Ascending aorta (tissue), 2 donors: ENCODE results near the gene CHRM4. TPM values are rescaled to one million over a fixed set of nuclear protein-coding genes. Genes with fewer than 3 reads are reported as not detected.

Experiments used
- DNase-seq, 2 donors: peaks; one replicate each; pipeline ENCODE4 v3.0.0-alpha.2; 2019; ENCODE audit warnings: low spot score in 2 of 2
- H3K27ac ChIP-seq, 2 donors: fragments of 200-600 bp; sonication (generic); one replicate each; pipeline ENCODE4 v1.5.1; 2016 to 2017; ENCODE audit warnings: mild to moderate bottlenecking in 1 of 2
- H3K27me3 ChIP-seq: fragments of 200-600 bp; sonication (generic); one replicate; pipeline ENCODE4 v1.5.1; 2017
- H3K36me3 ChIP-seq, 2 donors: fragments of 200-600 bp; sonication (generic); one replicate each; pipeline ENCODE4 v1.5.1; 2016
- H3K4me1 ChIP-seq, 2 donors: fragments of 200-600 bp; sonication (generic); one replicate each; pipeline ENCODE4 v1.5.1; 2016 to 2017; ENCODE audit warnings: mild to moderate bottlenecking in 1 of 2
- H3K4me3 ChIP-seq, 2 donors: fragments of 200-600 bp; sonication (generic); one replicate each; pipeline ENCODE4 v1.5.1; 2016 to 2017; ENCODE audit warnings: mild to moderate bottlenecking in 1 of 2
- H3K9me3 ChIP-seq, 2 donors: fragments of 200-600 bp; sonication (generic); one replicate each; pipeline ENCODE4 v1.5.1; 2016
- intact Hi-C: fragments of 100-400 bp; cut with DNase I; formaldehyde crosslinking; loops from one replicate; pipeline ENCODE4 v1.15.1; 2023
- total RNA-seq: library from RNA; depleted of rRNA; stranded (reverse); fragments of >200 nt; gene quantifications from one replicate; pipeline ENCODE4 v1.1.0, GENCODE V29; 2016
- TF ChIP-seq, protein P1 (sequence below), 3 experiments: fragments of 200-600 bp in 2 of 3; fragments of 450-650 bp in 1 of 3; sonication (generic) in 2 of 3; IDR thresholded peaks; one replicate each; pipeline ENCODE4 v1.5.1; 2016 to 2019; ENCODE audit warnings: antibody characterized with exemption in 3 of 3, mild to moderate bottlenecking in 1 of 3, moderate library complexity in 1 of 3

Gene CHRM4
- total RNA-seq, 1 donor from 2014 or later = not detected

DNA sequence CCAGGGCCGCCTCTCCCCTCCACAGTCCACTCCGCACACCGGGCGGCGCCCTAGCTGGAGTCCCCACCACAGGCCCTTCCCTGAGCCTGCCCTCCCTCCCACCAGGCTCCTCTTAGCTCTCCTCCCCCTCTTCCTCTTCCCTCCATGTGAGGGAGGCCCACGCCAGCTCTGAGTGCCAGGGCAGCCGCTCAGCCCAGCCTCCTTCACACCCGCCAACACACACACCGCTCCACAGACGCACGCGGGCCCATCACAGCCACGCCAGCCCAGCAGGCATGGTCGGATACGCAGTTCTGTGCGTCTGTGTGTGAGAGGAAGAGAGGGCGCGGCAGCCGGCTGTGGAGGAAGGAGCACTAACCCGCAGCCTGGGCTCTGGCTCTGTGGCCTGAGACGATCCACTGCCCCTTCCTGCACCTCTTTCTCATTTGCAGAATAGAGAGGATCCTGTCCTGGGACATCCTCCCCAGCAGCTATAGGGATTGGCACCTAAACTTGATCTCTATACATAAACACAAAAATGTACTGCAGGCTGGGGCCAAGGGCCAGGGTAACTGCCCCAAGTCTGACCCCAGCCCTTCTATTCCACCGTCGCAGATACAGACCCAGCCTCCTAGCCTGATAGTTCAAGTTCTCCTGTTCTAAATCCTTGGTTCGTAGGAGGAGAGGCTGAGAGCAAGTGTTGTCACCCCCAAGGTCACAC is 3.5 kb downstream of the CHRM4 start:
- Histone ChIP-seq H3K27ac (no peak overlapping the region), H3K4me3 (no peak overlapping the region), H3K4me1 (peaks cover 14 to 21% of the 10 kb centered on the region in 2 donors), H3K27me3 (peaks cover 16% of the 10 kb centered on the region), H3K9me3 (no peaks in the 10 kb centered on the region), H3K36me3 (no peaks in the 10 kb centered on the region)
- TF ChIP-seq, protein P1, sequence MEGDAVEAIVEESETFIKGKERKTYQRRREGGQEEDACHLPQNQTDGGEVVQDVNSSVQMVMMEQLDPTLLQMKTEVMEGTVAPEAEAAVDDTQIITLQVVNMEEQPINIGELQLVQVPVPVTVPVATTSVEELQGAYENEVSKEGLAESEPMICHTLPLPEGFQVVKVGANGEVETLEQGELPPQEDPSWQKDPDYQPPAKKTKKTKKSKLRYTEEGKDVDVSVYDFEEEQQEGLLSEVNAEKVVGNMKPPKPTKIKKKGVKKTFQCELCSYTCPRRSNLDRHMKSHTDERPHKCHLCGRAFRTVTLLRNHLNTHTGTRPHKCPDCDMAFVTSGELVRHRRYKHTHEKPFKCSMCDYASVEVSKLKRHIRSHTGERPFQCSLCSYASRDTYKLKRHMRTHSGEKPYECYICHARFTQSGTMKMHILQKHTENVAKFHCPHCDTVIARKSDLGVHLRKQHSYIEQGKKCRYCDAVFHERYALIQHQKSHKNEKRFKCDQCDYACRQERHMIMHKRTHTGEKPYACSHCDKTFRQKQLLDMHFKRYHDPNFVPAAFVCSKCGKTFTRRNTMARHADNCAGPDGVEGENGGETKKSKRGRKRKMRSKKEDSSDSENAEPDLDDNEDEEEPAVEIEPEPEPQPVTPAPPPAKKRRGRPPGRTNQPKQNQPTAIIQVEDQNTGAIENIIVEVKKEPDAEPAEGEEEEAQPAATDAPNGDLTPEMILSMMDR (IDR thresholded peaks at IDR 0.05) = no peak
- intact Hi-C loops = loop anchor here (10.0 kb wide), 1 partner anchor 227 kb away; the partner anchor contains the start of genes ATG13 and HARBI1
- DNase-seq = no peak

DNA sequence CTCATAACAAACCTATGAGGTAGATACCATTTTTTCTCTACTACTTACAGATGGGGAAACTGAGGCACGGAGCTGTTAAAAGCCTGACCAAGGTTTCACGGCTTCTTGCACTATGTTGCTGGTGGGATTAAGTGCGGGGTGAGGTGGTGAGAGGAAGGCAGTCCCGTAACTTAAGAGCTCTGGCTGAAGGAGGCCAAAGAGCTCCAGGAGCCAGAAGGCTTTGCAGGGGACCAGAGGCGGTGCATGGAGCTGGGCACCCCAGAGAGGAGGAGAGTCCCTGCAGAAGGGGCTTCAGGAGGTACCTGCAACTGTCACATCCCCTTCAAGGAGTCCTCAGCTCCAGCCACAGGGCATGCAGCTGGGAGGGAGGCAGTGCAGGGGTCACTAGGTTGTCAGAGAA is 4.1 kb downstream of the CHRM4 start:
- Histone ChIP-seq H3K27ac (no peak overlapping the region), H3K4me1 (peaks cover 10 to 18% of the 10 kb centered on the region in 2 donors), H3K9me3 (no peaks in the 10 kb centered on the region), H3K36me3 (no peaks in the 10 kb centered on the region), H3K27me3 (peaks cover 22% of the 10 kb centered on the region), H3K4me3 (no peak overlapping the region)
- intact Hi-C loops = loop anchor here (10.0 kb wide), 1 partner anchor 227 kb away; the partner anchor contains the start of genes ATG13 and HARBI1
- TF ChIP-seq, protein P1 (IDR thresholded peaks at IDR 0.05) = no peak
- DNase-seq = no peak

DNA sequence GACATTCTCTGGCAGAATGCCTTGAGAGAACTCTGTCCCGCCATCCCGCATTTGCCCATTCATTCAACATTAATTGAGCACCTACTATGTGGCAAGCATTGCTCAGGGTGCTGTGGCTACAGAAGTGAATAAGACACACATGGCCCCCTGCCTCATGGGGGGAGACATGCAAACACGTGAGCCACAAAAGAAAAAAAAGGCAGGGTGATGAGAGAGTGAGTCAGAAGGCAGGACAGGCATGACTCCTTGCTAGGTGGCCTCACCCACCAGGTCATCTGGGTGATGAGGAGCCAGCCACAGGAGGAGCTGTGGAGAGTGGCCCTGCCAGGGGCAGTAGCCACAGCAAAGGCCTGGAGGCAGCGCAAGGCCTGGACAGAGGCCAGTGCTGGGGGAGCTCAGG is 4.9 kb downstream of the CHRM4 start:
- Histone ChIP-seq H3K4me1 (peaks cover 12 to 17% of the 10 kb centered on the region in 2 donors), H3K4me3 (no peak overlapping the region), H3K36me3 (no peaks in the 10 kb centered on the region), H3K27me3 (peaks cover 23% of the 10 kb centered on the region), H3K27ac (no peak overlapping the region), H3K9me3 (no peaks in the 10 kb centered on the region)
- DNase-seq = no peak
- TF ChIP-seq, protein P1 (IDR thresholded peaks at IDR 0.05) = no peak
- intact Hi-C loops = loop anchor here (10.0 kb wide), 1 partner anchor 228 kb away; the partner anchor contains the start of genes ATG13 and HARBI1

DNA sequence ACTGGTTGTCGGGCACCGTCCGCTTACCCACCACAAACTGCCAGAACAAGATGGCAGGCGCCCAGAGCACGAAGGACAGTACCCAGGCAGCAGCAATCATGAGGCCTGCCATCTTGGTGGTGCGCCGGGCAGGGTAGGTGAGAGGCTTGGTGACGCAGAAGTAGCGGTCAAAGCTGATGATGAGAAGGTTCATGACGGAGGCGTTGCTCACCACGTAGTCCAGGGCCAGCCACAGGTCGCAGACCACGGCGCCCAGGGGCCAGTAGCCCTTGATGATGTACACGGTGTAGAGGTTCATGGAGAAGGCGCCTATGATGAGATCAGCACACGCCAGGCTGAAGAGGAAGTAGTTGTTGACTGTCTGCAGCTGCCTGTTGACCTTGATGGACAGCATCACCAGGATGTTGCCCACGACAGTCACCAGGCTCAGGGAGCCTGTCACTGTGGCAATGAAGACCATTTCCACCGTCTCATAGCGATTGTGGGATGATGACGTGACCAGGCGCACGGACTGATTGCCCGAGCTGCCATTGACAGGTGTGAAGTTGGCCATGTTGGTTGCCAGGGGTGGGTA is 5.5 kb downstream of the CHRM4 start:
- TF ChIP-seq, protein P1 (IDR thresholded peaks at IDR 0.05) = no peak
- peaks cover 21% of the 10 kb centered on the region for H3K27me3 ChIP-seq
- H3K36me3 ChIP-seq = no peaks in the 10 kb centered on the region
- intact Hi-C loops = loop anchor here (10.0 kb wide), 1 partner anchor 229 kb away; the partner anchor contains the start of genes ATG13 and HARBI1
- no peak overlapping the region for H3K4me3 ChIP-seq
- no peak for DNase-seq
- no peak overlapping the region for H3K27ac ChIP-seq
- H3K4me1 ChIP-seq = peaks cover 11 to 17% of the 10 kb centered on the region in 2 donors
- no peaks in the 10 kb centered on the region for H3K9me3 ChIP-seq

DNA sequence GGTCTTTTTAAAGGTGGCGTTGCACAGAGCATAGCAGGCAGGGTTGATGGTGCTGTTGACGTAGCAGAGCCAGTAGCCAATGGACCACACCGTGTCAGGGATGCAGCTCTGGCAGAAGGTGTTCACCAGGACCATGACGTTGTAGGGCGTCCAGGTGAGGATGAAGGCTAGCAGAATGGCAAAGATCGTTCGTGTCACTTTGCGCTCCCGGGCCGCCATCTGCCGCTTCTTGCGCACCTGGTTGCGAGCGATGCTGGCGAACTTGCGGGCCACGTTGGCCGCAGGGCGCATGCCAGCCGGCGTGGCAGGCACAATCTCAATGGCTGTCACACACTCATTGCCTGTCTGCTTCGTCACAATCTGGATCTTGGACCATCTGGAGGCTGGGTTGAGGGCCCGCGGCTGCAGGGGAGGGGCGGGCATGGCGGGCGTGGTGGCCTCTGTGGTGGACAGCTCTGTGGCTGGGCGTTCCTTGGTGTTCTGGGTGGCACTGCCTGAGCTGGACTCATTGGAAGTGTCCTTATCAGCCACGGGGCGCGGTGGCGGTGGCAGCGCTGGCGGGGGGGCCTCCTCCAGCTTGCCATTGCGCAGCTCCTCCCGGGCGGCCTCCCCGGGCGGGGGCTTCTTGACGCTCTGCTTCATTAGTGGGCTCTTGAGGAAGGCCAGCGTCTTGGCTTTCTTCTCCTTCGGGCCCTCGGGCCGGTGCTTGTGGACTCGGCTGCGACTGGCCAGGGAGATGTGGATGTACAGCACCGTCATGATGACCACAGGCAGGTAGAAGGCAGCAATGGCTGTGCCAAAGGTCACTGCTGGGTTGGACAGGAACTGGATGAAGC is 6.2 kb downstream of the CHRM4 start:
- Histone ChIP-seq H3K36me3 (no peaks in the 10 kb centered on the region), H3K4me3 (no peak overlapping the region), H3K9me3 (no peaks in the 10 kb centered on the region), H3K27me3 (peaks cover 14% of the 10 kb centered on the region), H3K27ac (no peak overlapping the region), H3K4me1 (peaks cover 11 to 17% of the 10 kb centered on the region in 2 donors)
- no peak for DNase-seq
- TF ChIP-seq, protein P1 (IDR thresholded peaks at IDR 0.05) = no peak
- intact Hi-C loops = loop anchor here (10.0 kb wide), 1 partner anchor 229 kb away; the partner anchor contains the start of genes ATG13 and HARBI1
